Measurements from ENCODE around the gene NUCB2. TPM values are rescaled to one million over a fixed set of nuclear protein-coding genes. Genes with fewer than 3 reads are reported as not detected.

The NUCB2 gene
- total and polyA plus RNA-seq, 2 of the 13 experiments (the other 11 are each of a cell fraction or from before 2014, with no cell fraction given), result 54.2 to 82.4 TPM

Other genes with a start within 250 kb of the NUCB2 start
- gene RPS13, start 199.1 kb upstream of the NUCB2 start, total RNA-seq (2016; rRNA removed; fragmentation: Illumina TruSeq; extraction: Trizol), result 1,542 and 1,735 TPM in 2 replicates
- gene RPS13, start 199.1 kb upstream of the NUCB2 start, polyA plus RNA-seq (2011; rRNA removed), result 1,908 and 2,245 TPM in 2 replicates
- 49.9 and 117 TPM in 2 replicates for gene PIK3C2A, start 68.8 kb upstream of the NUCB2 start, total RNA-seq (2016; rRNA removed; fragmentation: Illumina TruSeq; extraction: Trizol)
- 21.0 and 27.5 TPM in 2 replicates for gene PIK3C2A, start 68.8 kb upstream of the NUCB2 start, polyA plus RNA-seq (2011; rRNA removed)
- 16.9 and 25.1 TPM in 2 replicates for gene NCR3LG1, start 75.1 kb downstream of the NUCB2 start, total RNA-seq (2016; rRNA removed; fragmentation: Illumina TruSeq; extraction: Trizol)
- 16.1 and 16.7 TPM in 2 replicates for gene NCR3LG1, start 75.1 kb downstream of the NUCB2 start, polyA plus RNA-seq (2011; rRNA removed)
- gene KCNJ11, start 111.9 kb downstream of the NUCB2 start, total RNA-seq (2016; rRNA removed; fragmentation: Illumina TruSeq; extraction: Trizol), result 0.81 and 1.6 TPM in 2 replicates
- 0.38 and 0.52 TPM in 2 replicates for gene KCNJ11, start 111.9 kb downstream of the NUCB2 start, polyA plus RNA-seq (2011; rRNA removed)
- gene ABCC8, start 200.1 kb downstream of the NUCB2 start, total RNA-seq (2016; rRNA removed; fragmentation: Illumina TruSeq; extraction: Trizol), result not detected in 2 replicates
- gene ABCC8, start 200.1 kb downstream of the NUCB2 start, polyA plus RNA-seq (2011; rRNA removed), result not detected in 2 replicates